ENCODE measurements around the gene PDZD2.

The PDZD2 gene

GRCh38 chr5:32138839-32139493 lies 500.0 kb downstream of the PDZD2 start:
- peak; percentile 21 for DNase-seq (ENCODE audit: low read depth, low spot score)

DNA sequence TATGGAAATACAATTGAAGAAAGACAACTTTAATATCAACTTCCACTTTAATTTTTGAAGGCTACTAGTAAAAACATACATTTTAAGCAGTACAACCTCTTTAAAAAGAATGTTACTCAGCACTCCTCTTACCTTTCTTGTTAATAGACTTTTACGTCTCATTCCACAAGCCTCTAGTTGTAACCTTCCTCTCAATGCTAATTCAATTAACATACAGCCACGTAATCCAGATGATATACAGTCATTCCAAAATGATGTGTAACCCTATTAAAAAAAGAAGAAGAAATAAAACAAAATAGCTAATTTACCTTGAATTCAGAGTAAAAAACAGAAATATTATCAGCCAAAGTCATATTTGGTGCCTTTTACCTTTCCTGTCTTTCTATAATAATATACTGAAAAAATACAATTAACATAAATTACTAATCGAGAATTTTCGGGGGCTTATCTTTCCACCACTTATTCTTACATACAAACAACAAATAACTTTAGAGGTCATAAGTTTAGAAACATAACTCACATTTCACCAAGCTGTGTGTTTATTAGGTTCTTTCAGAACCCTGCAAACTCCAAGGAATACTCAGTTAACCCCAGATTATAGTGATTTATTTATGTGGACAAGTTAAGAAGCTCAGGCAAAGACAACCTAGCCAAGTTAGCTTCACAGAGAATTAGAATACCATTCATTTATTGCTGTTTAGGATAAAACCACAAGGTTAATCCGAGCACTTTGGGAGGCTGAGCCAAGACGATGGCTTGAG lies 504.9 kb downstream of the PDZD2 start:
- DNase-seq (ENCODE audit: low read depth, low spot score), result no peak

GRCh38 chr5:32144378-32145207 lies 505.7 kb downstream of the PDZD2 start:
- no peak for DNase-seq (ENCODE audit: low read depth, low spot score)

- no peak for DNase-seq (ENCODE audit: low read depth, low spot score)
Observed at GRCh38 chr5:32145378-32145777, 506.4 kb downstream of the PDZD2 start.

DNA sequence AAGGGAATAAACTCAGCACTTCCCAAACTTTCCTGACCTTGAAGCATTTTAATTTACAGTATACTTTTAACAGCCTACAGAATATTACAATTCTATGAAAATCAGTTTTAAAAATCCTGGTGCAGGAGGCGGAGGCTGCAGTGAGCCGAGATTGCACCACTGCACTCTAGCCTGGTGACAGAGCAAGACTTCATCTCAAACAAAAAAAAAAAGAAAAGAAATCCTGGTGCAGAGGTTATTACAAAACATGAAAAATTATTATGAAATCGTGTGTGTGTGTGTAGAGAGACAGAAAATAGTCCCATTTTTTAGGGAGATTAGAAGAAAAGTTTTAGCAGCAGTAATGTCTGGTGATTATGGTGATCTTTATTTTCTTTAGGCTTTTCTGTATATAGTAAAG lies 508.3 kb downstream of the PDZD2 start:
- no peak for DNase-seq (ENCODE audit: low read depth, low spot score)

DNA sequence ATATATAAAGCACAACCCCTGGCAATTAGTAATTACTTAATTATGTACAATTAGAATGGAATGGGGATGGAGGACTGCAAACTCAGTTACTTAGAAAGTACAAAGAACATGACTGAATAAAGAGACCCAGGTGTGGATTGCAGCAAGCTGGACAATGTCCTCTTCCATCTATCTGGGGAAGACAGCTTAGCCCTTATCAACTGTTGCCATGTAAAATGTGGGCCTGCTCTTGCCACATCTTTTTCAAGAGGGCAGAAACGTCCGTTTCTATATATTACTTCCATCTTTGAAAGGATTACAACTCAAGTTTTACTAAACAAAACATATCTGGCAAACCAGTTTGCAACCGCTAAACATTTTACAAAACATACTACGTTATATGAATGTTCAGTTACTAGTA lies 509.0 kb downstream of the PDZD2 start:
- no peak for DNase-seq (ENCODE audit: low read depth, low spot score)

DNA sequence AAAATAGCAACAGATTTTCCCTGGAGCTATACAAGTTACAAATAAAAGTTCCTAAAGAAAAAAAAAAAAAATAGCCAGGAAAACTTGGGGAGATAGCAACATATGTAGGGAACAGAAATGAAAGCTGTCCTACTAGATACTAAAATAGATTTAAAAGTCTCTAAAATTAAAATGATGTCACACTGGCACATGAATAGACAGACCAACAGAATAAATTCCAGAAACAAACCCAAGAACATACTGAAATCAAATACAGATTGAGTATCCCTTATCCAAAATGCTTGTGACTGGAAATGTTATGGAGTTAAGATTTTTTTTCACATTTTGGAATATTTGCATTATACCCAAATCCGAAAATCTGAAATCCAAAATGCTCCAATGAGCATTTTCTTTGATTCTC lies 511.4 kb downstream of the PDZD2 start:
- no peak for DNase-seq (ENCODE audit: low read depth, low spot score)

DNA sequence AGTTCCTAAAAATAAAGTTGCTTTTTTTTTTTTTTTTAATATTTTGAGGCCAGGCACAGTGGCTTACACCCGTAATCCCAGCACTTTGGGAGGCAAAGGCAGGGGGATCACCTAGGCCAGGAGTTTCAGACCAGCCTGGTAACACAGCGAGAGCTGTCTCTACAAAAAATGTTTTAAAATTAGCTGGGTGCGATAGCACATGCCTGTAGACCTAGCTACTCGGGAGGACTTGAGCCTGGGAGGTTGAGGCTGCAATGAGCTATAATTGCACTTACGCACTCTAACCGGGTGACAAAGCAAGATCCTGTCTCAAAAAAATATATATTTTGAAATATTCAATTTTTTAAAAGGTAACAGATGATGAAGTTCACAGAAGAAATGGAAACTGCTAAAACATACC lies 512.3 kb downstream of the PDZD2 start:
- DNase-seq (ENCODE audit: low read depth, low spot score), result no peak

GRCh38 chr5:32153723-32154122 lies 514.8 kb downstream of the PDZD2 start:
- DNase-seq (ENCODE audit: low read depth, low spot score), result no peak

DNA sequence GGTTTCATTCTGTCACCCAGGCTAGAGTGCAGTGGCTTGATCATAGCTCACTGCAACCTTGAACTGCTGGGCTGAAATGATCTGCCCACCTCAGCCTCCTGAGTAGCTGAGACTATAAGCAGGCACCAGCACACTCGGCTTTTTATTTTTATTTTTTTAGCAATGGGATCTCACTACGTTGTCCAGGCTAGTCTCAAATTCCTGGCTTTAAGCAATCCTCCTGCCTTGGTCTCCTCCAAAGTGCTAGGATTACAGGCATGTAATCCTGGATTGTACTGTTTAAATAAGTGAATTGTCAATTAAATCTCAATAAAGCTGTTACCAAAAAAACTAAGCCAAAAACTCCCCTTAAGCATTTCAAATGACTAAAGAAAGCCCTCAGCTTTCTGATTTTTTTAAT lies 516.3 kb downstream of the PDZD2 start:
- no peak for DNase-seq (ENCODE audit: low read depth, low spot score)

DNA sequence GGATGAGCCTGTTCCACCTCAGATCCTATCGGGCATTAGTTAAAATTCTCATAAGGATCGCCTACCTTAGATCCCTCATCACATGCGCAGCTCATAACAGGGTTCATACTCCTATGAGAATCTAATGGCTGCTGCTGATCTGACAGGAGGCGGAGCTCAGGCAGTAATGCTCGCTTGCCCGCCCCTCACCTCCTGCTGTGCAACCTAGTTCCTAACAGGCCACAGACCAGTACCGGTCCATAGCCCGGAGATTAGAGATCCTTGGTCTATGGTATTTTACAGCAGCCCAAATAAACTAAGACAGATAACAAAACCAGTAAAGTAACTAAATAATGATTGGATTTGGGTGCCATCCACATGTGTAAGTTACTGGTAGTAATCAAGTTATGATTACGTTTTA lies 517.7 kb downstream of the PDZD2 start:
- DNase-seq (ENCODE audit: low read depth, low spot score), result no peak

DNA sequence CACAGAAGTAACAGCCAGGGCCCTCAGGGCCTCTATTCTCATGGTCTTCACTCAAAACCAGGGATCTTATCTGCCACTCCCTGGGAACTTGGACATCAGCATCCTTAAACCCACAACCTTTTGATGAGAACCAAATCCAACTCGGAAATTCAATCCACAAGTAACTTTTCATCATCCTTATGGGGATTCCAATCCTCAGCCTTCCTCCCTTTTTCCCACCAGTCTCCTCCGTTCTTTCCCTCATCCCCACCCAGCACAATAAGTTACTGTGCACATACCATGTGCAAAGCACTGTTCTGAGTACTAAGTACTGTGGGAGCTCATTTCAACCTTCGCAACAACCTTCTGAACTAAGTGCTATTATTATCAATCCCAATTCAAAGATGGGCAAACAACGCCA lies 518.1 kb downstream of the PDZD2 start:
- no peak for DNase-seq (ENCODE audit: low read depth, low spot score)

DNA sequence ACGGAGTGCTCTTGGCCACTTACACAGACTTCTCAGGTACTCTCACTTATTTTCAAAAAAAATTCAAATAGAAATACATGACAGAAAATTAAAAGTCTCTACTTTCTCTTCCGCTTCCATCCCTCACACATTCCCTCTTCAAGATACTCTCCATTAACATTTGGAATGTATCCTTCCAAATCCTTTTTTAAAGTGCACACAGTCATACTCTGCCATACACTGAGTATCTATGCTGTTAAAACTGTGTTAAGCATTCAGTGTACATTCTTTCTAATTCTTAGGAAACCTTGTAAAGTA lies 519.7 kb downstream of the PDZD2 start:
- no peak for DNase-seq (ENCODE audit: low read depth, low spot score)

DNA sequence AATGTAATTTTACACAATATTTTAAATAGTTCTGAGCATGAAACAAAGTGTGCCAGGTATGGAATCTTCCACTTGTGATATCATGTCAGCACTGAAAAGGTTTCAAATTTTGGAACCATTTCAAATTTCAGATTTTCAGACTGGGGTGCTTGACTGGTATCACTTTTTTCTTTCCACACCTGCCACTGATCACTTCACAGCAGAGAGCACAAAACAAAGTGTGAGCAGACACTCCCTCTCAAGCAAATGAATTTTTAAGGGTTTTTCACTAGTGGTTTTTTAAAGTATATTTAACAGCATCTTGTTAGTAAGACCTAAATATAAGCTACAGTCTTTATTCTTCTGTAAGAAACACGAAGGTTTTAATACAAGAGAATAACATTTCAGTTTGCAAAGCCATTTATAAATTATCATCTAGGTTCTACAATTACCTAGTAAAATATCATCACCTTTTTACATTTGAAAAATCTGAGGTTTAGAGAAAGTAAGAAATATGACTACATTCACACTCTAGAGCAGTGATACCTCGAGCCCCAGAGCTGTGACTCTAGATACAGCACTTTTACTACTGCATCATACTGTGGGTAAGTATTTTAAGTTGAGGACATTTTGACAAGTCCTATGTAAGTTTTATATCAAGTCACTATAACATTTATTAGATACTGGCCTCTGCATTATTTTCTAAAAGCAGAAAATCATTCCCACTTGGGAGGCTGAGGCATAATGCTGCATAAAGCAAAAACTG lies 520.6 kb downstream of the PDZD2 start:
- DNase-seq (ENCODE audit: low read depth, low spot score), result no peak

GRCh38 chr5:32160228-32160627 lies 521.3 kb downstream of the PDZD2 start:
- DNase-seq (ENCODE audit: low read depth, low spot score), result no peak
